Choroid plexus epithelial cell (primary cell): Measurements from ENCODE around the gene ACD.
A peak's percentile ranks its signal among the peaks of the same experiment; 100 is the strongest.

Source experiments
- DNase-seq: peaks from one replicate; pipeline ENCODE4 v3.0.0-alpha.2; 2010; ENCODE audit warnings: low read depth
- H3K4me3 ChIP-seq: 2 replicates; pipeline ENCODE4 v1.5.1; 2011; ENCODE audit warnings: low read depth, mild to moderate bottlenecking, control low read depth, low read length, moderate library complexity
- CTCF ChIP-seq: conservative IDR thresholded peaks from 2 replicates; pipeline ENCODE4 v1.5.1; 2011; ENCODE audit warnings: low read depth, mild to moderate bottlenecking, control low read depth, inconsistent platforms, low read length, moderate library complexity

The ACD gene

GRCh38 chr16:67675999-67676398 is 15.9 kb upstream of the ACD start:
- no peak for TF ChIP-seq CTCF

GRCh38 chr16:67675579-67675935 is 15.5 kb upstream of the ACD start:
- H3K4me3 ChIP-seq: no peak overlapping the region
- no peak for TF ChIP-seq CTCF
- DNase-seq: no peak

More at GRCh38 chr16:67675999-67676398, 15.9 kb upstream of the ACD start:
- DNase-seq: no peak
- no peak overlapping the region for H3K4me3 ChIP-seq

GRCh38 chr16:67674851-67675578 is 15.0 kb upstream of the ACD start:
- no peak overlapping the region for H3K4me3 ChIP-seq
- TF ChIP-seq CTCF: no peak
- DNase-seq: no peak

GRCh38 chr16:67673712-67674580 is 13.9 kb upstream of the ACD start:
- H3K4me3 ChIP-seq: no peak overlapping the region
- peak; percentile 42 for DNase-seq
- no peak for TF ChIP-seq CTCF

- TF ChIP-seq CTCF: peak; percentile 91
- no peak overlapping the region for H3K4me3 ChIP-seq
- DNase-seq: peak; percentile 84
These were observed 12.9 kb upstream of the ACD start for GRCh38 chr16:67672739-67673662.

- H3K4me3 ChIP-seq: no peak overlapping the region
- DNase-seq: no peak
- TF ChIP-seq CTCF: no peak
These were observed 12.2 kb upstream of the ACD start for GRCh38 chr16:67672306-67672705.
